ENCODE results near the gene ZCWPW2. TPM values are rescaled to one million over a fixed set of nuclear protein-coding genes. Genes with fewer than 3 reads are reported as not detected.

Gene ZCWPW2
- total and polyA plus RNA-seq, 9 of the 15 experiments (the other 6 are each of a cell fraction or from before 2014, with no cell fraction given): 0.10 to 0.77 (median 0.44) TPM

DNA sequence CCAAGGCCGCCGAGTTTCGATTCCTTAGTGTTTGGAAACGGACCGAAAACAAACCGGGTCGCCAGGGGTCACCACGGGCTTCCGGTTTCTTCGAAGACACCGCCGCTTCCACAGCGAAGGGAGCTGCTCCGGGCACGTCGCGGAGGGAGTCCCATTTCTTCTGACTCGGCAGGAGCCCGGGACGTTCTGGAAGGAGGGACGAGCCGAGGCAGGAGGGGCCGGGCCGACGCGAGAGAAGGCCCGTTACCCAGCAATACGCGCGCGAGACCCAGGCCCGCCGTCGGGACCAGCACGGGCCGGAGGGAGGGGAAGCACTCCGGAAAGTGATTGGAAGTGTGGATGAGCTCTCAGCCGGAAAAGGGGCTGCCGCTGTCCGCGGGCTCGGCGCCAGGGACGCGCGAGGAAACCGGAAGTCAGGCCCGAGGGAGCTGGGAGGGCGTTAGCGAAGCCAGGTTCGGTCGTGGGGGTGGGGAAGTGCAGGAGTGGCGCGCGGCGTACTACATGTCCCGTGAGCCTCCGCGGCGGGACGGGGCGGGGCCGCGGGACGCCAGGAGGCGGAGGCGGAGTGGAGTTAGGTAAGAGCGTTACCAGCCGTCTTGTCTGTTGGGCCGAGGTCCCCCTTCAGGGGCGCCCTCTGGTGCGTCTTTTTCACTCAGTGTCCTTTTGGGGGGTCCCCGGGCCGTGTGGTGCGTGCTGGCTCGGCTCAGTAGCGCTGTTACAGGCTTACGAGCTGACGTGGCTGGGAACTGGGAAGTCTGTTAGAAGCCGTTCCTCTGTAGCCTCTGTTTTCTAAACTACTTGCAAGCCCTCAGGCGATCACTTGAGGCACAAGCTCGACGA is at the start of gene ZCWPW2, which contains the start of gene AZI2 (continued):
- TF ChIP-seq, protein P1, sequence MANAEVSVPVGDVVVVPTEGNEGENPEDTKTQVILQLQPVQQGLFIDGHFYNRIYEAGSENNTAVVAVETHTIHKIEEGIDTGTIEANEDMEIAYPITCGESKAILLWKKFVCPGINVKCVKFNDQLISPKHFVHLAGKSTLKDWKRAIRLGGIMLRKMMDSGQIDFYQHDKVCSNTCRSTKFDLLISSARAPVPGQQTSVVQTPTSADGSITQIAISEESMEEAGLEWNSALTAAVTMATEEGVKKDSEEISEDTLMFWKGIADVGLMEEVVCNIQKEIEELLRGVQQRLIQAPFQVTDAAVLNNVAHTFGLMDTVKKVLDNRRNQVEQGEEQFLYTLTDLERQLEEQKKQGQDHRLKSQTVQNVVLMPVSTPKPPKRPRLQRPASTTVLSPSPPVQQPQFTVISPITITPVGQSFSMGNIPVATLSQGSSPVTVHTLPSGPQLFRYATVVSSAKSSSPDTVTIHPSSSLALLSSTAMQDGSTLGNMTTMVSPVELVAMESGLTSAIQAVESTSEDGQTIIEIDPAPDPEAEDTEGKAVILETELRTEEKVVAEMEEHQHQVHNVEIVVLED (CRISPR knock-in tag; IDR thresholded peaks at IDR 0.05): peak; percentile 74
- TF ChIP-seq LEF1 (IDR thresholded peaks at IDR 0.05) (no peak), TARDBP (IDR thresholded peaks at IDR 0.05) (no peak; the same call in 1 of the 2 replicates), HOXB6 (CRISPR knock-in tag; IDR thresholded peaks at IDR 0.05; ENCODE audit: borderline replicate concordance) (0 out of 2 replicates have a peak, but pooled peaks have one; percentile 31), ZBTB17 (CRISPR knock-in tag; IDR thresholded peaks at IDR 0.05) (peak; percentile 72), ZNF584 (CRISPR knock-in tag; IDR thresholded peaks at IDR 0.05; ENCODE audit: low read depth) (no peak), NELFE (IDR thresholded peaks at IDR 0.05; ENCODE audit: insufficient read depth, insufficient read length) (no peak), FOXK1 (CRISPR knock-in tag; IDR thresholded peaks at IDR 0.05; ENCODE audit: borderline replicate concordance) (peak; percentile 82; the same call in 1 of the 2 replicates), TEAD2 (tag; IDR thresholded peaks at IDR 0.05) (no peak), JUN (IDR thresholded peaks at IDR 0.05; ENCODE audit: borderline replicate concordance, low read depth, low read length) (no peak), JUN (CRISPR knock-in tag; IDR thresholded peaks at IDR 0.05; ENCODE audit: borderline replicate concordance) (peak; percentile 70; the same call in 1 of the 2 replicates), TGIF2 (CRISPR knock-in tag; IDR thresholded peaks at IDR 0.05) (no peak; the same call in 1 of the 2 replicates), JUND (IDR thresholded peaks at IDR 0.05; ENCODE audit: borderline replicate concordance, low read depth, low read length) (peak; percentile 46; the same call in 1 of the 2 replicates), JUND (tag; IDR thresholded peaks at IDR 0.05; ENCODE audit: borderline replicate concordance, low read depth, low read length) (peak; percentile 47; the same call in 2 of the 3 replicates), MAFF (IDR thresholded peaks at IDR 0.05; ENCODE audit: low read length) (no peak), ZBTB1 (CRISPR knock-in tag; IDR thresholded peaks at IDR 0.05; ENCODE audit: borderline replicate concordance, low read depth) (no peak; the same call in 1 of the 2 replicates), XRCC3 (IDR thresholded peaks at IDR 0.05) (no peak), LARP7 (IDR thresholded peaks at IDR 0.05) (no peak), MEF2D (tag; conservative IDR thresholded peaks at IDR 0.05; ENCODE audit: low read depth) (no peak), PYGO2 (tag; IDR thresholded peaks at IDR 0.05) (no peak), TEAD4 (IDR thresholded peaks at IDR 0.05; ENCODE audit: low read length) (0 out of 2 replicates have a peak, but pooled peaks have one; percentile 14), TEAD4 (CRISPR knock-in tag; IDR thresholded peaks at IDR 0.05; ENCODE audit: borderline replicate concordance) (no peak), XRCC4 (IDR thresholded peaks at IDR 0.05; ENCODE audit: extremely low read depth, insufficient read depth, insufficient read length) (no peak), PRPF4 (IDR thresholded peaks at IDR 0.05; ENCODE audit: insufficient read depth, low read depth, low read length, poor library complexity, severe bottlenecking) (peak; percentile 81)
- TF ChIP-seq, protein P2, sequence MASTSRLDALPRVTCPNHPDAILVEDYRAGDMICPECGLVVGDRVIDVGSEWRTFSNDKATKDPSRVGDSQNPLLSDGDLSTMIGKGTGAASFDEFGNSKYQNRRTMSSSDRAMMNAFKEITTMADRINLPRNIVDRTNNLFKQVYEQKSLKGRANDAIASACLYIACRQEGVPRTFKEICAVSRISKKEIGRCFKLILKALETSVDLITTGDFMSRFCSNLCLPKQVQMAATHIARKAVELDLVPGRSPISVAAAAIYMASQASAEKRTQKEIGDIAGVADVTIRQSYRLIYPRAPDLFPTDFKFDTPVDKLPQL (IDR thresholded peaks at IDR 0.05; ENCODE audit: extremely low read depth, insufficient read length): no peak
- TF ChIP-seq, protein P3, sequence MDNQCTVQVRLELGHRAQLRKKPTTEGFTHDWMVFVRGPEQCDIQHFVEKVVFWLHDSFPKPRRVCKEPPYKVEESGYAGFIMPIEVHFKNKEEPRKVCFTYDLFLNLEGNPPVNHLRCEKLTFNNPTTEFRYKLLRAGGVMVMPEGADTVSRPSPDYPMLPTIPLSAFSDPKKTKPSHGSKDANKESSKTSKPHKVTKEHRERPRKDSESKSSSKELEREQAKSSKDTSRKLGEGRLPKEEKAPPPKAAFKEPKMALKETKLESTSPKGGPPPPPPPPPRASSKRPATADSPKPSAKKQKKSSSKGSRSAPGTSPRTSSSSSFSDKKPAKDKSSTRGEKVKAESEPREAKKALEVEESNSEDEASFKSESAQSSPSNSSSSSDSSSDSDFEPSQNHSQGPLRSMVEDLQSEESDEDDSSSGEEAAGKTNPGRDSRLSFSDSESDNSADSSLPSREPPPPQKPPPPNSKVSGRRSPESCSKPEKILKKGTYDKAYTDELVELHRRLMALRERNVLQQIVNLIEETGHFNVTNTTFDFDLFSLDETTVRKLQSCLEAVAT (IDR thresholded peaks at IDR 0.05): no peak
